HG03060 (cell line): Measurements from ENCODE around the gene TAGLN3.
"Not testable (repeated sequence)": the region's sequence is repeated elsewhere in the genome, so short reads cannot be mapped to it uniquely, and the experiment has no call there.

Experiments
- ATAC-seq: cut with Tn5 transposase; IDR thresholded peaks from one replicate; pipeline ENCODE4 v1.9.1; 2021; ENCODE audit warnings: low read depth, moderate number of reproducible peaks; ENCODE audit not compliant: unreplicated experiment

TAGLN3 gene

DNA sequence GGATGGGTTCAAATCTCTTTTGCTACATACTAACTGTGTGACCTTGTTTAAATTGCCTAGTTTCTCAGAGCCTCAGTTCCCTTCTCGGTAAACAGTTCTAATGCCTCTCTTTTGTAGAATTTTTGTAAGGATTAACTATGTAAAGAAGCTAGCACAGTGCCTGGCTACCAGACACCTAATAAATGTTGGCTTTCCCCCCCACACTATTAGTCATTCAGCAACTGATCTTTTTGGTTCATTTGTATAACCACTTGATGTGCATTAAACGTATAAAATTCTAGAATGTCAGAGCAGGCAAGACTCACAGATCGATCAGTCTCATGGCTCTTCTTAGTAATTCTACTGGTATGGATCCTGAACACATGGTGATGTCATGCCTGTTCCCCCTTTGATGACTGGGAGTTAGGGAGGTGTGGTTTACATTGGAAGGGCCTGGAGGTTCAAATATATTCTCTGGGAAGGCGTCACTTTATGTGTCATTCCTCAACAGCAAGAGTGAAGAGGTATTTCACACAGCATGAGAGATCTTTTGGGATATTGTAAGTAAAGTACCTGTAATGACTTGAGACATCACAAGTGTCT is 6.5 kb downstream of the TAGLN3 start:
- no peak for ATAC-seq

GRCh38 chr3:112007633-112008032 is 8.9 kb downstream of the TAGLN3 start:
- ATAC-seq = no peak

GRCh38 chr3:112009670-112010069 is 10.9 kb downstream of the TAGLN3 start:
- no peak for ATAC-seq

GRCh38 chr3:112010636-112011035 is 11.9 kb downstream of the TAGLN3 start:
- ATAC-seq = no peak

DNA sequence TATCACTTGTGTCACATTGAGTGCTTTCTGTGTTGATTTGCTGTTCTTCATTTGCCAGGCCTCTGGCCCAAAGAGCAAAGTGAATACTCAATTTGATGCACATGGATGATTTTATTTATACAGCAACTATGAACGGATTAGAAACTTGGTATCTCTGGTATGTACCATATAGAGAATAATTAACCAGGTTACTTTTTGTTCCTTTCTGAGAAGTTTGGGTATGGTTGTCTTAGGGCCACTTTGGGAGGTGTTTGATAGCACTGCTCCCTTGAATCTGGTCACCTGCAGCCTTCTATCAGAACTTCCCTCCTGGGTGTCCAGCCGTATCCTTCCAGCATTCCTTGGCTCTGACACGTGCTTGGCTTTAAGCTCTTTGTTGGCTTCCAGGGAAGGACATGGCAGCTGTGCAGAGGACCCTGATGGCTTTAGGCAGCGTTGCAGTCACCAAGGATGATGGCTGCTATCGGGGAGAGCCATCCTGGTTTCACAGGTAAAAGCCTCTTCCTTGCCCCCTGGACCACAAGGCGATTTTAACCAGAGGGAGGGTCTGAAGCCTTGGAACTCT is 12.7 kb downstream of the TAGLN3 start:
- no peak for ATAC-seq

- no peak for ATAC-seq
Measured at GRCh38 chr3:112012205-112012992, 13.7 kb downstream of the TAGLN3 start.

- ATAC-seq = no peak
Measured at GRCh38 chr3:112013058-112013783, 14.5 kb downstream of the TAGLN3 start.

DNA sequence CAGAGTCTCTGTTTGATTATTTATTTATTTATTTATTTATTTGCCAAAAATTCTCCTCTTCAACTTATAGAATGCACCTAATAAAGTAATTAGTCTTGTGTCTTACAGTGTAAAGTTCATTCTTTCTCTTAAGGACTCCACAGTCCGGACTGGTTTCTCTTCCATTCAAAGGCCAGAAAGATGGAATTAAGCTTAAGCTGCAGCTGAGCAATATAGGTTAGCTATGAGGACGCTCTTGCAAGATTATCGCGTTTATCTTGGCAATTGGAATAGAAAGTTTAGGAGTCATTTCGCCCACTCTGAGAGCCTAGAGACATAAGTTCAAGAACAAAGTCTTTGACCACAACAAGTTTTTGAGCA is 15.0 kb downstream of the TAGLN3 start:
- no peak for ATAC-seq

GRCh38 chr3:112017091-112017490 is 18.4 kb downstream of the TAGLN3 start:
- no peak for ATAC-seq

DNA sequence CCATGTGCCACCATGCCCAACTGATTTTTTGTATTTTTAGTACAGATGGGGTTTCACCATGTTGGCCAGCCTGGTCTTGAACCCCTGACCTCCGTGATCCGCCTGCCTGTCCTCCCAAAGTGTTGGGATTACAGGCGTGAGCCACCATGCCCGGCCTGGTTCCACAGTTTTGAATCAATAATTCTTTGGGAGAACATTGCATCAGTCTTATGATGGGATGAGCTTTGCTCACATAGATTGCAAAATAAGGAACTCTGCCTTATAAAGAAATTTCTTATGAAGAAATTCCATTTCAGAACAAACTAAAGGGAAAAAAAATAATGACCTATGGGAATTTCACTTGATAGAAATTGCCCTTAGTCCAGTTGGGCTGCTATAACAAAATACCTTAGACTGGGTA is 20.0 kb downstream of the TAGLN3 start:
- ATAC-seq = no peak

- no peak for ATAC-seq
Measured at GRCh38 chr3:112019716-112020115, 21.0 kb downstream of the TAGLN3 start.

GRCh38 chr3:112020674-112021085 is 22.0 kb downstream of the TAGLN3 start:
- ATAC-seq = no peak

DNA sequence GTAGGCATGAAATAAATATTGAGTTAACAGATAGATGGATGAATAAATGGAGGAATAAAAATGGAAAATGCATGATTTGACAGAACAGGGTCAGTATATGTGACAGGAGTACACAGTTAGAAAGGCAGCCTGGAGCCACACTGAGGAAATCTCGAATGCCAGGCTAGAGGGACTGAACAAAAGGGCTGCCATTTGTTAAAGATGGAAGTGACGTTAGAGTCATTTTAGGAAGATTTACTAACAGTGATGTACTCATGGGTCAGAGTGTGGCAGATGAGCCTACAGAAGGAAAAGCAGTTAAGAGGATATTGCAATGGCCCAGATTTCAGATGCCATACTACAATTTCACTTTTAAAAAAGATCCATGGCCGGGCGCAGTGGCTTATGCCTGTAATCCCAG is 28.4 kb downstream of the TAGLN3 start:
- ATAC-seq = no peak

DNA sequence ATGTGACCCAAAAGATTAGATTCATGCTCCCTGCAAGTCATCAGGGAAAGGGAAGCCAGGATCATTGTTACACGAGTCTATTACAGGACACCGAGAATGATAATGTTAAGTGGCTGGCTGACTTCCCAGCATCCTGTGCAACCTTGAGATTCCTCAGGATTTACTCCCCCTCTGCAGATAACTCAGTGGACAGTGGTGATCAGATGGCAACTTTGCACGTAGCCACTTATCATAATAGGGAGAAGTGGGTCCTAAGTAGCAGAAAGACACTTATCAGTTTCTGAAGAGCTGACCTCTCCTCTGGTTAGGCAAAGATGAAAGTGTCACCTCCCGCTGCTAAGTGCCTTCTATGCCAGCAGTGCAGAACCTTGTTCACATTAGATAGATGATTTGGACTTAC is 29.1 kb downstream of the TAGLN3 start:
- no peak for ATAC-seq

- no peak for ATAC-seq
Measured at GRCh38 chr3:112030901-112031300, 32.2 kb downstream of the TAGLN3 start.

DNA sequence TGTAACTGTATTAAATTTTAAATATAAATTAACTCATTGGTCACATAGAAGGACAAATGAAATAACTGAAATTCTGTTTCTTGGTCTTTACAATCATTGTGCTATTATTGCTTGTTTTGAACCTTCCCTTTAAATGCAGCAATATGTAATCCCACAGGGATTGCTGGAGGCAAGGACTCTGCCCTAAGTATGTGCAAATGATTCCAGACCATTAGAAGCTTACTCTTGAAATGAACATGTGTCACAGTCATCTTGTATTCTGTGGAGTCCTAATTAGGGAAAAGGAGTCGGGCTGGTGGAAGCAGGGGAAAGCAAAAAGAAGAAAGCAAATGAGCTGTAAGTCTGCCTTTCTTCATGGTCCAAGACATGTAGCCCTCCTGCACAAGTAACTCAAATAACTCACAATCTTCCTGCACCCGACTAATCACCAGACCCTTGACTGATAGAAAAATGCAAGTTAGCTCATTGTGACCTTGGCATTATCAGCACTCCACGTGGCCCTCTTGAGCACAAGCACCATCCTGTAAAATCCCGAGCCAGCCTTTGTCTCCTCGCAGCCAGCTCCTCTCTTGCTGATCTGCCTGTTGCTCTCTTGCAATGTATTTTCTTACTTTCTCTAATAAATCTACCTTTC is 33.5 kb downstream of the TAGLN3 start:
- ATAC-seq = no peak

GRCh38 chr3:112034436-112034835 is 35.7 kb downstream of the TAGLN3 start, which contains the start of gene TMPRSS7:
Gene TMPRSS7 (plus strand): TSS chr3:112034736. CDS start chr3:112034846, 110 bp downstream.
- no peak for ATAC-seq

DNA sequence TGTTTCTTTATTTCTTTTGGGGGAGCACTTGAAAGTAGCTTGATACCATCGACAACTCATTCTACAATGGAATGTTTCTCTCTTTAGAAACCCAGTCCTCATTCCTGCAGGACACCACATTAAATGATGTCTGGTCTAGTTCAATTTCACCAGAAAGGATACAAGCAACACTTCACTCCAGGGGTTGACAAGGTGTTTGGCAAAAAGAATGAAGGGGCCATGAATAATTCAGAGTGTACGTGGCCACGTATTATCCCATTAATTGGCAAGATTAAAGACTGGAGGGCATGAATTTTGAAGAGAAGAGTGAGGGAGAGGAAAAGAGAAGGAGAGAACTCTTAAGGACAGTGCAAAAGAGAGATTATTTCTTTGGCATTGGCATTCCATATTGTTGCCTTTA is 36.5 kb downstream of the TAGLN3 start:
- ATAC-seq = no peak

GRCh38 chr3:112037194-112037593 is 38.5 kb downstream of the TAGLN3 start:
- ATAC-seq = not testable (repeated sequence)

GRCh38 chr3:112038863-112039262 is 40.1 kb downstream of the TAGLN3 start:
- ATAC-seq = no peak

DNA sequence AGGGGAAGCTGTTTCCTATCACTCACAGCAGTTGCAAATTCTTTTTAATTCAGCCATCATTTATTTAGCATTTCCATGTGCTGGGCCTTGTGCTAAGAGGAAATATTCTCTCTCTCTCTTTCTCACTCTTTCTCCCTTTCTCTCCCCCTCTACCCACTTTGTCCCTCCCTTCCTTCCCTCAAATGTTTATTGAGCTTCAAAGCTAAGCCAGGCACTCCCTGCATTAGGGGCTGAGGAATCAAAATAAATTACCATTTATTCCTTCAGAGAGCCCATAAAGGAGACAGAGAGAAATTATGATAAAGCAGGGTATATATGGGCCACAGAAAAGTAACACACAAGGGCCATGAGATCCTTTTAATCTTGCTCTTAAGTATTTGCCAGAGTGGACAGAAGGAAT is 42.6 kb downstream of the TAGLN3 start:
- no peak for ATAC-seq
